Lower leg skin (tissue), 4 donors: ENCODE results near the gene HUWE1. TPM values are rescaled to one million over a fixed set of nuclear protein-coding genes. Genes with fewer than 3 reads are reported as not detected.
A peak's percentile ranks its signal among the peaks of the same experiment; 100 is the strongest.

Experiments used
- DNase-seq, 2 donors: peaks; one replicate each; pipeline ENCODE4 v3.0.0-alpha.2; 2019; ENCODE audit warnings: low spot score in 2 of 2
- H3K4me3 ChIP-seq: fragments of 200-600 bp; sonication (generic); 2 replicates; pipeline ENCODE4 v1.5.1; 2017; ENCODE audit warnings: mild to moderate bottlenecking, low read depth; ENCODE audit not compliant: poor library complexity, severe bottlenecking
- POLR2A ChIP-seq, 2 donors: fragments of 450-650 bp; IDR thresholded peaks; one replicate each; pipeline ENCODE4 v1.6.1; 2016 to 2017; ENCODE audit warnings: antibody characterized with exemption in 2 of 2, mild to moderate bottlenecking in 1 of 2, moderate library complexity in 1 of 2
- WGBS, 2 donors: methylation state at CpG; one replicate each; pipeline ENCODE4 v1.1.5; 2018; 5-methylcytosine and 5-hydroxymethylcytosine counted together
- intact Hi-C: fragments of 100-400 bp; cut with DNase I; formaldehyde crosslinking; loops from one replicate; pipeline ENCODE4 v1.15.0; 2023; ENCODE audit warnings: low total_unique reads
- total RNA-seq, 4 donors: library from RNA; depleted of rRNA; stranded (reverse); fragments of >200 nt; gene quantifications; one replicate each; pipeline ENCODE4 v1.1.0, GENCODE V29; 2016
- TF ChIP-seq, protein P1 (sequence below), 3 donors: fragments of 450-650 bp; IDR thresholded peaks; one replicate each; pipeline ENCODE4 v1.5.1; 2016; ENCODE audit warnings: antibody characterized with exemption in 3 of 3, mild to moderate bottlenecking in 3 of 3, moderate library complexity in 2 of 3

HUWE1 gene
- total RNA-seq, 4 donors from 2014 or later, result 128 to 175 (median 158) TPM

DNA sequence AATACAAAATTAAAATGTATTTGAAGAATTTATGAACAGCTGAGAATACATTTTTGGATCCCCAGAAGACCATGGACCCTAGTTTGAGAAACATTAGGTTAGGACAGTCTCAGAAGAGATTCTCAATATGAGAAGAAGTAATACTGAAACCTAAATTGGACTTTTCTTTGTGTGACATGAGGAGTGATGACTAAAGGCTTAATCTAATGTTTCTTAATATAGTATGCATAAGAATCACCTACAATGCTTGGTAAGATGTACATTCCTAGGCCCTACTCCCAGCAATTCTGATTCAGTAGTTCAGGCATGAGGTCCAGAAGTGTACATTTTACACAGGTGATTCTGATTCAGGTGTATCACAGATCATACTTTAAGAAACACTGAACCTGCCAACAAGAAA is 31.6 kb upstream of the HUWE1 start:
- no peak overlapping the region for H3K4me3 ChIP-seq
- intact Hi-C loops, result no loop called here
- TF ChIP-seq POLR2A (IDR thresholded peaks at IDR 0.05), result no peak
- TF ChIP-seq, protein P1, sequence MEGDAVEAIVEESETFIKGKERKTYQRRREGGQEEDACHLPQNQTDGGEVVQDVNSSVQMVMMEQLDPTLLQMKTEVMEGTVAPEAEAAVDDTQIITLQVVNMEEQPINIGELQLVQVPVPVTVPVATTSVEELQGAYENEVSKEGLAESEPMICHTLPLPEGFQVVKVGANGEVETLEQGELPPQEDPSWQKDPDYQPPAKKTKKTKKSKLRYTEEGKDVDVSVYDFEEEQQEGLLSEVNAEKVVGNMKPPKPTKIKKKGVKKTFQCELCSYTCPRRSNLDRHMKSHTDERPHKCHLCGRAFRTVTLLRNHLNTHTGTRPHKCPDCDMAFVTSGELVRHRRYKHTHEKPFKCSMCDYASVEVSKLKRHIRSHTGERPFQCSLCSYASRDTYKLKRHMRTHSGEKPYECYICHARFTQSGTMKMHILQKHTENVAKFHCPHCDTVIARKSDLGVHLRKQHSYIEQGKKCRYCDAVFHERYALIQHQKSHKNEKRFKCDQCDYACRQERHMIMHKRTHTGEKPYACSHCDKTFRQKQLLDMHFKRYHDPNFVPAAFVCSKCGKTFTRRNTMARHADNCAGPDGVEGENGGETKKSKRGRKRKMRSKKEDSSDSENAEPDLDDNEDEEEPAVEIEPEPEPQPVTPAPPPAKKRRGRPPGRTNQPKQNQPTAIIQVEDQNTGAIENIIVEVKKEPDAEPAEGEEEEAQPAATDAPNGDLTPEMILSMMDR (IDR thresholded peaks at IDR 0.05), result no peak
- no peak for DNase-seq

DNA sequence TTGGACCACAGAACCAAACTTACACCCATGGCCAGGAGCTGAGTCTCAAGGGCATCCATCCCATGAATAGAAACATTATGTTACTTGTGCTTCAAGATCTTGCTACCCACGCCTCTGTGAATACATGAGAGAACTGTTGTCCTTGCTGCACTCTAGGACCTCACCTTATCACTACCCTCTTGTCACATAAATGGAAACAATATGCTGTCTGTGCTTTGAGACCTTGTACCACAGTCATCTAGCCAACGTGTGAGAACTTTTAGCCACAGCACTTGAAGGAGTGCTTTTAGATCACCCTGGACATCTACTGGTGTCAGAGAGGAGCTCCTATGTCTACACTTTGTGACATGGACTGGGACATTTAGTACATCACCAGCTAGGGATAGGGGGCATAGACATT is 30.7 kb upstream of the HUWE1 start:
- WGBS, 2 donors, result 82 to 88% methylated on average over 1 to 2 of the region's 2 CpGs
- intact Hi-C loops, result no loop called here
- no peak for DNase-seq
- H3K4me3 ChIP-seq, result no peak overlapping the region
- no peak for TF ChIP-seq POLR2A (IDR thresholded peaks at IDR 0.05)
- TF ChIP-seq, protein P1 (IDR thresholded peaks at IDR 0.05), result no peak

DNA sequence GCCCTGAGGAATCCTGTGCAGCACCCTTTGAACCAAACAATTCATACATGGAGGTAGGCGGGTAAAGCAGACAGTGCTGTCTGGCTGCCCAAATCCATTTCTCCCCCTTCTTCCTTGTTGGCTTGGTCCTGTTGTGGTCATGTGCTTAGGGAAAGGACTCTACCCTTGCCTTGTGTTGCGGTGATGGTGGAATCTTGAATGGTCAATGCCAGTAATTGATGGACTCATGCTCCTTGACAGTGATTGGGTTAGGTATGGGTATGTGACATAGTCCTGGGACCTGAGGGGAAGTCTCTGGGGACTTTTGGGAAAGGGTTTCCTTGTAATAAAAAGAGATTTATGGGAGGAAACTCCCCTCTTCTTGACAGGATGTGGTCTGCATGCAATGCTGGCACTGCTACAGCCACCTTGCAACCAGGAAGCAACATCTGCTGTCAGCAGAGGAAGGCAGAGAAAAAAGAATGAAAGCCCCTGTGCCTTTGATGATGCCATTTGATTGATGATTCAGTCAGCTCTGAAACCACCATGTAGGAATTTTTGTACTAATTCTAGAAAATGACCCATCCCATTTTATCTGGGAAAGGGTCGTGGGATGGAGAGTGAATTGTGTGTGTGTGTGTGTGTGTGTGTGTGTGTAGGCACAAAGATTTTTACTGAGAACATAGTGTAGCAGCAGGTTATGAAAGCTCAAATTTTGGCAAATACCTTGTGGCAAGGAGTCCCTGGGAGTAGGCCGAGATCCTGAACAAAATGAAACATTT is 30.0 kb upstream of the HUWE1 start:
- 66 to 82% methylated on average over 4 of the region's 4 CpGs for WGBS, 2 donors
- no peak for DNase-seq
- no peak for TF ChIP-seq POLR2A (IDR thresholded peaks at IDR 0.05)
- TF ChIP-seq, protein P1 (IDR thresholded peaks at IDR 0.05), result no peak

DNA sequence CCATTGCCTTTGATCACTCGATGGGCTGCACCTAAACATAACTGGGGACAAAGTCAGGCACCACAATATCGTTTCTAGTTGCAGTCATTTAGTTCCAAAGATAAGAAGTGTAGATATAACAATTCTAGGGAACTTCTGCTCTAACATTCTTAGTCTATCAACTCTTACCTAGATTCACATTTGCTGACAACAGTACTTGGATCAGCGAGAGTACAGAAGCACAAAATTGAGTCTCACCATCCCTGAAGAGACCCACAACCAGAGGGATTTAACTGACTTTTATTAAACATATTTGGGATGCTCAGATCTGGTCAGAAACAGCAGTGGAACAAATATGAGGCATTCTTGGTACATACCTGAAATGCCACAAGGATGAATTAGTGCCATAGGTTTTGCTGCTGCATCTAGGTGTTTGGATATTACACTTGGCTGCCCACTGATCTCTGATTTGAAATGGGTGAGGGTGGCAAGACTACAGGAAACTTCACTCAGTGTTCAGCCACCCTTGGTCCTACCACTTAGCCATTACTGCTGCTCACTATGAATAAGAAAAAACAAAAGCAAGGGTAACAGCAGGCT is 28.9 kb upstream of the HUWE1 start:
- intact Hi-C loops, result no loop called here
- 37 to 63% methylated on average over 3 of the region's 3 CpGs for WGBS, 2 donors
- no peak overlapping the region for H3K4me3 ChIP-seq
- no peak for TF ChIP-seq POLR2A (IDR thresholded peaks at IDR 0.05)
- TF ChIP-seq, protein P1 (IDR thresholded peaks at IDR 0.05), result no peak
- DNase-seq, result no peak

More for the DNA sequence above, 30.0 kb upstream of the HUWE1 start:
- intact Hi-C loops, result no loop called here
- H3K4me3 ChIP-seq, result no peak overlapping the region

DNA sequence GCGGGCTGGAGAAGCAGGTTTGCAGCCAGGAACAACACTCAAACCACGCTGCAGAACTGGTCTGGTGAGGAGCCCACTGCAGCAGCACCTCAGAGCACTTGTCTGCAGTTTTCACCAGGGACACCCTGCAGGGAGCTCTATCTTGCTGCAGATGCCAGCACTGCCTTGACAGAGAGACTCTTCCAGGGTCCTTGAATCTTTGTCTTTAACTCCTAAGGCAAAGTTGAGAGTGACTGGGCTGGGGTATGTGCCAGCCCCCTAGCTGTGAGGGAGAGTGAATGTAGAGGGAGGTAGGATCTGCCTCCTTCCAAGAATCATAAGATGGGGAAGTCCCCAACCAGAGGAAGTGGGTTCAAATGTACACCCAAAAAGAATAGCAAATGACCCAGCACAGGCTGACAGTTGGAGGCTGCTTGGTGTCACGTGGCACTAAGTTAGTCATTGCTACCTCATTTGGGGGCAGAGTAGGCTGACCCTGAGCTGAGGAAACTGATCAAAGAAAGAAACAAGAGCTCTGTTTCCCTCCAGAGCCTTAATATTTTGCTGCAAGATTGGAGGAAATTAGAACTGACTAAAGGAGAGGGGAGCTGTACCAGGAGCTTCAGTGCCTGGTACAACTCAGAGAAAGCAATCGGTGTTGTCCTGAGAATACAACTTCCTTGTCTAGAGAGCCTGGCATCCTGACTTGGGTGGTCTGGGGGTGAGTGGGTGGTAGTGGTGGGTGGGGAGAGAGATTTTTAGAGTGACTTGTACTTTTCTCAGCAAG is 28.2 kb upstream of the HUWE1 start:
- 15 to 31% methylated on average over 4 of the region's 4 CpGs for WGBS, 2 donors
- TF ChIP-seq, protein P1 (IDR thresholded peaks at IDR 0.05), result no peak
- TF ChIP-seq POLR2A (IDR thresholded peaks at IDR 0.05), result no peak
- intact Hi-C loops, result no loop called here
- DNase-seq, result peak in 1 of 2 donors; percentile 15
- H3K4me3 ChIP-seq, result no peak overlapping the region
